OCI-LY7 (cell line): Measurements from ENCODE around the gene CD81. TPM values are rescaled to one million over a fixed set of nuclear protein-coding genes. Genes with fewer than 3 reads are reported as not detected.

ENCODE experiments used
- BruUV-seq: library from RNA; stranded (reverse); fragments of 400-500 nt; replicated peaks from 2 replicates; lab custom pipeline; 2021; lab: Mats Ljungman, UMichigan
- CTCF ChIA-PET: fragments of 300-600 bp; sonication (Branson Sonifier 250); formaldehyde crosslinking; loops from one replicate; lab custom pipeline; 2022; ENCODE audit warnings: antibody characterized with exemption; ENCODE audit not compliant: unreplicated experiment; lab: Charles Lee
- POLR2A ChIA-PET: fragments of 300-600 bp; sonication (Branson Sonifier 250); formaldehyde crosslinking; loops from one replicate; lab custom pipeline; 2022; ENCODE audit warnings: antibody characterized with exemption; lab: Charles Lee
- DNase-seq: peaks from one replicate; pipeline ENCODE4 v3.0.0-alpha.2; 2015; ENCODE audit warnings: low spot score
- H2AFZ ChIP-seq: fragments of 200-600 bp; sonication (generic), shearing (Covaris generic); 2 replicates; pipeline ENCODE4 v1.6.1; 2014; ENCODE audit warnings: mild to moderate bottlenecking, antibody characterized with exemption, low read length, moderate library complexity
- H3K27ac ChIP-seq: fragments of 200-600 bp; sonication (generic); 2 replicates; pipeline ENCODE4 v1.5.1; 2014; ENCODE audit warnings: mixed run types, low read depth, mild to moderate bottlenecking, moderate library complexity, low read length, inconsistent platforms; ENCODE audit not compliant: poor library complexity, severe bottlenecking
- H3K36me3 ChIP-seq: fragments of 200-600 bp; sonication (generic); 2 replicates; pipeline ENCODE4 v1.6.1; 2014; ENCODE audit warnings: mild to moderate bottlenecking, antibody characterized with exemption, low read length, moderate library complexity, mixed read lengths; ENCODE audit not compliant: insufficient read depth
- H3K4me1 ChIP-seq: fragments of 200-600 bp; sonication (generic); 2 replicates; pipeline ENCODE4 v1.5.1; 2014; ENCODE audit warnings: mild to moderate bottlenecking, low read length; ENCODE audit not compliant: insufficient read depth, poor library complexity, severe bottlenecking
- H3K4me2 ChIP-seq: fragments of 200-600 bp; sonication (generic); 2 replicates; pipeline ENCODE4 v1.6.1; 2014; ENCODE audit warnings: mild to moderate bottlenecking, low read length
- H3K4me3 ChIP-seq: fragments of 200-600 bp; sonication (generic); 2 replicates; pipeline ENCODE4 v1.5.1; 2014; ENCODE audit warnings: mild to moderate bottlenecking, low read depth, low read length; ENCODE audit not compliant: poor library complexity, severe bottlenecking
- H3K79me2 ChIP-seq: fragments of 200-600 bp; sonication (generic); 2 replicates; pipeline ENCODE4 v1.6.1; 2016; ENCODE audit warnings: low read depth, mild to moderate bottlenecking, low read length, moderate library complexity, mixed read lengths; ENCODE audit not compliant: insufficient read depth
- H3K9me2 ChIP-seq: fragments of 200-600 bp; sonication (generic); 2 replicates; pipeline ENCODE4 v1.6.1; 2016; ENCODE audit warnings: mild to moderate bottlenecking, low read length, mixed read lengths; ENCODE audit not compliant: insufficient read depth
- H3K9me3 ChIP-seq: fragments of 200-600 bp; sonication (generic); 2 replicates; pipeline ENCODE4 v1.6.1; 2014; ENCODE audit warnings: mild to moderate bottlenecking, mixed run types, low read length, mixed read lengths
- H4K20me1 ChIP-seq: fragments of 200-600 bp; sonication (generic); 2 replicates; pipeline ENCODE4 v1.6.1; 2014; ENCODE audit warnings: mild to moderate bottlenecking, antibody characterized with exemption, low read length, moderate library complexity, mixed read lengths; ENCODE audit not compliant: insufficient read depth
- CTCF ChIP-seq: fragments of 200-600 bp; sonication (generic); conservative IDR thresholded peaks from 2 replicates; pipeline ENCODE4 v1.5.1; 2014; ENCODE audit warnings: mild to moderate bottlenecking, antibody characterized with exemption, low read length, moderate library complexity, mixed read lengths
- EZH2phosphoT487 ChIP-seq: fragments of 200-600 bp; sonication (generic); IDR thresholded peaks from 2 replicates; pipeline ENCODE4 v1.6.1; 2018; ENCODE audit warnings: low read depth, borderline replicate concordance, mild to moderate bottlenecking, mixed run types, antibody characterized with exemption, low read length, moderate library complexity, mixed read lengths
- intact Hi-C: fragments of 100-400 bp; cut with micrococcal nuclease; formaldehyde crosslinking; loops from one replicate; pipeline ENCODE4 v1.10.0; 2022; ENCODE audit not compliant: unreplicated experiment
- total RNA-seq, 2 experiments: library from RNA; depleted of rRNA in 1 of 2; stranded (reverse); fragments of >200 nt in 1 of 2; shearing (Covaris generic) in 1 of 2; gene quantifications; 2 replicates each; pipeline ENCODE4 v1.2.3, GENCODE V29; 2014 to 2022

The CD81 gene
- total RNA-seq, 2 experiments from 2014 or later = 290 to 343 TPM

DNA sequence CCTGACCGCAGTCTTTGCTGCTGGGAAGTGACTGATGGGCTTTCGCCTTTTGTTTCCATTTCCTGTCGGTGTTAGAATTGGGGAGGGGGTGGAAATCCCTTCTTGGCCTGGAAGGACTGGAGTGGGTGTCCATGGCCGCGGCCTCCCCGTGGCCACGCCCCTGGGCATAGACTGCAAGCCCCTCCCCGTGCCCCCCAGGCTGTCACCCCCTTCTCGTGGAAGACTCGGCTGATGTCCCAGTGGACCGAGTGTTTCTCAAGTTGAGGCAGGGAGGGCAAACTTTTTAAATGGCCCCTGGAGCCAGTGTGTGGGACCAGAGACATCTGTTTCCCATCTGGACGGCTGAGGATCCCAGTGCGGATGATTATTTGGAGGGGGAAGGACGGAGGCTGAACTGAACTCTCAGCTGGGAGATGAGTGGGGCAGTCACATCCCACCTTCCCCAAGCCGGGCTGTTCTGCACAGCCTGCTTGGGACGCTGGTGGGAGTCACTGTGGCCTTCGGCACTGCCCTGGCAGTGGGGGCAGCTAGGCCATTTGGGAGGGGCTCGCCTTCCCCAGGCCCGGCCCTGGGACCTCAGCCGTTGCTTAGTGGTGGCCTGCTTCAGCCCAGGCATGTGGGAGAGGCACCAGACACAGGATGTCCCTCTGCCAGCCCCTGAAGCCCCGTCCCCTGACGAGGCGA lies 1.6 kb downstream of the CD81 start:
- Histone ChIP-seq H3K27ac (no peak overlapping the region), H3K4me1 (peaks cover 48% of the 10 kb centered on the region), H3K4me2 (peak overlapping the region; percentile 90), H3K36me3 (peaks cover 39% of the 10 kb centered on the region), H3K79me2 (peaks cover 59% of the 10 kb centered on the region), H2AFZ (no peak overlapping the region), H3K9me2 (no peaks in the 10 kb centered on the region), H3K9me3 (no peaks in the 10 kb centered on the region), H4K20me1 (peaks cover 45% of the 10 kb centered on the region), H3K4me3 (peak overlapping the region; percentile 99)
- ChIA-PET POLR2A (interaction anchor here (0.6 to 2.4 kb wide), 4 partner anchors 9 to 77 kb away, joined by 3 to 20 read pairs (median 7); no protein-coding TSS in a partner anchor), CTCF (interaction anchor here (0.6 kb wide), 1 partner anchor 153 kb away, joined by 3 read pairs; no protein-coding TSS in a partner anchor)
- no peak for TF ChIP-seq EZH2phosphoT487
- TF ChIP-seq CTCF = no peak
- BruUV-seq = no TSS peak
- intact Hi-C loops = no loop called here
- DNase-seq = no peak

DNA sequence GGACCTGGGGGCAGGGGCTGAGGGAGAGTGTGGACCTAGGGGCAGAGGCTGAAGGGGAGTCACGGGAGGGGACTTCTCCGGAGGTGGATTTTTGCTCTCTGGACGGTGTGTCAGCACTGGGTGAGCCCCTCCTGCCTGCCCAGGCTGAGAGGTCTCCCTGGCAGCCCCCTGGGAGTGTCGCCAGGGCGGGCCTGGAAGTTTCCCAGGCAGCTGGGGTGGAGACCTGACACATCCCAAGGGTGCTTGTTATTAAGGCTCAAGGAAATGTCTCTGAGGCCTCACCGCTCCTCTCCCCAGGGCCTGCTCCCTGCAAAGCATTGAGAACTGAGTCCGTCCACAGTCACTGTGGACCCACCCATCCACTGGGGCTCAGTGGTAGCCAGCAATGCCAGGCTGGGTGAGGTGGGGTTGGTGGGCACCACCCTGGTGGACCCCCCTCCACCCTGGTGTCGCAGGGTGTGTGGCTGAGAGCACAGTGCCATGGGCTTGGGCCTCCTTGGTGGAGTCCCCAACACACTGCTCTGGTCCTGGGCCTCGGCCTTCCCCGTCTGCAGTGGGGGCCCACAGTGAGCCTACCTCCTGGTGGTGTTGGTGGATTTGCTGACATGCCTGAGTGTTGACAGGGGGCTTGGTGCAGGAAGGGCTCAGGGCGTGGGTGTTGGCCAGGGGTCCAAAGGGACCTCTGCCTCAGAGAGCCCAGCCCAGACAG lies 2.5 kb downstream of the CD81 start:
- H3K79me2 ChIP-seq = peaks cover 61% of the 10 kb centered on the region
- CTCF ChIA-PET = no interaction called here
- no peaks in the 10 kb centered on the region for H3K9me3 ChIP-seq
- intact Hi-C loops = loop anchor here (5.0 kb wide), 1 partner anchor 857 kb away; no protein-coding TSS in a partner anchor
- H3K4me3 ChIP-seq = peak overlapping the region; percentile 99
- DNase-seq = no peak
- POLR2A ChIA-PET = no interaction called here
- H3K4me2 ChIP-seq = peak overlapping the region; percentile 90
- peaks cover 46% of the 10 kb centered on the region for H4K20me1 ChIP-seq
- no TSS peak for BruUV-seq
- H3K4me1 ChIP-seq = peaks cover 53% of the 10 kb centered on the region
- peak overlapping the region; percentile 89 for H3K27ac ChIP-seq
- no peak overlapping the region for H2AFZ ChIP-seq
- TF ChIP-seq EZH2phosphoT487 = no peak
- TF ChIP-seq CTCF = no peak
- no peaks in the 10 kb centered on the region for H3K9me2 ChIP-seq
- H3K36me3 ChIP-seq = peaks cover 39% of the 10 kb centered on the region
